A204.1 (cell line): ENCODE results near the gene AP1G2.

ENCODE experiments used
- FAIRE-seq: peaks from 2 replicates; lab custom pipeline; 2012; peaks lifted over from hg19 to GRCh38; lab: Jason Lieb, UNC

AP1G2 gene

GRCh38 chr14:23513818-23514643, 53.6 kb downstream of the AP1G2 start:
- no peak for FAIRE-seq

- no peak for FAIRE-seq
Measured at GRCh38 chr14:23513005-23513817, 54.4 kb downstream of the AP1G2 start.

GRCh38 chr14:23512156-23512555, 55.4 kb downstream of the AP1G2 start:
- no peak for FAIRE-seq
